Neuronal stem cell (in vitro differentiated cells): Measurements from ENCODE around the gene SLC2A1.

Experiments used
- DNase-seq: peaks from one replicate; pipeline ENCODE4 v3.0.0-alpha.2; 2013; ENCODE audit warnings: low spot score
- H2AFZ ChIP-seq: one replicate; pipeline ENCODE4 v1.6.1; 2013; ENCODE audit warnings: mild to moderate bottlenecking, low read length, inconsistent platforms
- H2AK5ac ChIP-seq: 2 replicates; pipeline ENCODE4 v1.6.1; 2013; ENCODE audit warnings: low read depth, mild to moderate bottlenecking, inconsistent platforms, low read length, moderate library complexity, mixed read lengths
- H2BK120ac ChIP-seq: 2 replicates; pipeline ENCODE4 v1.6.1; 2013; ENCODE audit warnings: low read depth, mild to moderate bottlenecking, inconsistent platforms, low read length, moderate library complexity, mixed read lengths
- H2BK12ac ChIP-seq: one replicate; pipeline ENCODE4 v1.6.1; 2013; ENCODE audit warnings: low read length, inconsistent platforms
- H2BK15ac ChIP-seq: 2 replicates; pipeline ENCODE4 v1.6.1; 2013; ENCODE audit warnings: mild to moderate bottlenecking, low read length, inconsistent platforms, mixed read lengths
- H2BK5ac ChIP-seq: one replicate; pipeline ENCODE4 v1.6.1; 2013; ENCODE audit warnings: inconsistent platforms, mild to moderate bottlenecking, low read length, moderate library complexity
- H3K14ac ChIP-seq: one replicate; pipeline ENCODE4 v1.6.1; 2013; ENCODE audit warnings: low read length, inconsistent platforms
- H3K18ac ChIP-seq: 2 replicates; pipeline ENCODE4 v1.6.1; 2013; ENCODE audit warnings: low read length, inconsistent platforms
- H3K23ac ChIP-seq: 2 replicates; pipeline ENCODE4 v1.6.1; 2013; ENCODE audit warnings: low read depth, mild to moderate bottlenecking, mixed read lengths, low read length, inconsistent platforms; ENCODE audit not compliant: poor library complexity
- H3K27ac ChIP-seq: replicated peaks from 3 replicates; pipeline ENCODE4 v1.5.1; 2013; ENCODE audit warnings: low read length, inconsistent platforms
- H3K27me3 ChIP-seq, 3 experiments: 2 replicates each; pipeline ENCODE4 v1.6.1; 2013; ENCODE audit warnings: low read length in 3 of 3, mild to moderate bottlenecking in 2 of 3, inconsistent platforms in 1 of 3, low read depth in 1 of 3, mixed read lengths in 1 of 3, moderate library complexity in 1 of 3; ENCODE audit not compliant: control insufficient read depth in 3 of 3, insufficient read depth in 3 of 3
- H3K36me3 ChIP-seq, 2 donors: replicated peaks in 1 of 2; 2 replicates each; pipeline ENCODE4 v1.6.1; 2013; ENCODE audit warnings: low read length in 2 of 2; ENCODE audit not compliant: control insufficient read depth in 2 of 2, insufficient read depth in 2 of 2
- H3K4ac ChIP-seq: 2 replicates; pipeline ENCODE4 v1.6.1; 2013; ENCODE audit warnings: inconsistent platforms, mild to moderate bottlenecking, low read length, moderate library complexity
- H3K4me1 ChIP-seq, 2 donors: 1 replicate in 1 of 2; 2 replicates in 1 of 2; pipeline ENCODE4 v1.6.1; 2013; ENCODE audit warnings: low read length in 2 of 2, low read depth in 1 of 2; ENCODE audit not compliant: control insufficient read depth in 2 of 2, insufficient read depth in 1 of 2
- H3K4me2 ChIP-seq: one replicate; pipeline ENCODE4 v1.6.1; 2013; ENCODE audit warnings: mild to moderate bottlenecking, low read length, inconsistent platforms; ENCODE audit not compliant: insufficient read depth, poor library complexity, severe bottlenecking
- H3K4me3 ChIP-seq, 2 donors: 2 replicates each; pipeline ENCODE4 v1.5.1; 2013; ENCODE audit warnings: low read length in 2 of 2, mild to moderate bottlenecking in 2 of 2, inconsistent platforms in 1 of 2, moderate library complexity in 1 of 2
- H3K79me1 ChIP-seq: one replicate; pipeline ENCODE4 v1.6.1; 2013; ENCODE audit warnings: low read depth, mild to moderate bottlenecking, inconsistent platforms, low read length, moderate library complexity
- H3K9ac ChIP-seq: one replicate; pipeline ENCODE4 v1.6.1; 2013; ENCODE audit warnings: mild to moderate bottlenecking, low read depth, low read length, inconsistent platforms; ENCODE audit not compliant: poor library complexity
- H3K9me3 ChIP-seq, 2 donors: replicated peaks in 1 of 2; 2 replicates each; pipeline versions ENCODE3 to v1.6.1; 2013; ENCODE audit warnings: low read length in 2 of 2, mild to moderate bottlenecking in 2 of 2, inconsistent platforms in 1 of 2, low read depth in 1 of 2, mixed read lengths in 1 of 2, moderate library complexity in 1 of 2; ENCODE audit not compliant: control insufficient read depth in 2 of 2, insufficient read depth in 1 of 2
- H4K8ac ChIP-seq: one replicate; pipeline ENCODE4 v1.6.1; 2013; ENCODE audit warnings: low read depth, mild to moderate bottlenecking, inconsistent platforms, low read length, moderate library complexity
- H4K91ac ChIP-seq: one replicate; pipeline ENCODE4 v1.6.1; 2013; ENCODE audit warnings: low read length, low read depth, mild to moderate bottlenecking, inconsistent platforms; ENCODE audit not compliant: poor library complexity
- whole genome bisulfite sequencing, 2 donors: extraction: QIAGEN DNeasy Blood & Tissue Kit; methylation state at CpG; one replicate each; pipeline ENCODE4 v1.1.7; 2013; ENCODE audit warnings: missing lambda C conversion rate in 2 of 2, mixed read lengths in 1 of 2; ENCODE audit not compliant: insufficient read length in 2 of 2, insufficient replicate concordance in 1 of 2; ENCODE audit errors: extremely low coverage in 2 of 2; 5-methylcytosine and 5-hydroxymethylcytosine counted together

SLC2A1 gene

GRCh38 chr1:42965378-42965777 is 6.7 kb upstream of the SLC2A1 start:
- Histone ChIP-seq H3K36me3 (no peaks in the 10 kb centered on the region), H2AFZ (no peak overlapping the region), H2AK5ac (no peak overlapping the region), H3K14ac (no peak overlapping the region), H2BK12ac (no peak overlapping the region), H4K8ac (no peak overlapping the region), H2BK120ac (no peak overlapping the region), H3K4ac (no peak overlapping the region), H3K23ac (no peak overlapping the region), H3K9ac (no peak overlapping the region), H3K4me2 (no peak overlapping the region), H2BK5ac (no peak overlapping the region), H3K27ac (no peak overlapping the region), H4K91ac (no peak overlapping the region), H3K9me3 (no peaks in the 10 kb centered on the region), H3K27me3 (no peaks in the 10 kb centered on the region), H3K79me1 (peaks cover 2% of the 10 kb centered on the region), H3K4me3 (no peak overlapping the region), H3K4me1 (peaks cover 34 to 36% of the 10 kb centered on the region in 2 donors), H2BK15ac (no peak overlapping the region), H3K18ac (no peak overlapping the region)
- DNase-seq, result no peak
- no CpG with 5 or more reads among the region's 1 CpG for WGBS, 2 donors

DNA sequence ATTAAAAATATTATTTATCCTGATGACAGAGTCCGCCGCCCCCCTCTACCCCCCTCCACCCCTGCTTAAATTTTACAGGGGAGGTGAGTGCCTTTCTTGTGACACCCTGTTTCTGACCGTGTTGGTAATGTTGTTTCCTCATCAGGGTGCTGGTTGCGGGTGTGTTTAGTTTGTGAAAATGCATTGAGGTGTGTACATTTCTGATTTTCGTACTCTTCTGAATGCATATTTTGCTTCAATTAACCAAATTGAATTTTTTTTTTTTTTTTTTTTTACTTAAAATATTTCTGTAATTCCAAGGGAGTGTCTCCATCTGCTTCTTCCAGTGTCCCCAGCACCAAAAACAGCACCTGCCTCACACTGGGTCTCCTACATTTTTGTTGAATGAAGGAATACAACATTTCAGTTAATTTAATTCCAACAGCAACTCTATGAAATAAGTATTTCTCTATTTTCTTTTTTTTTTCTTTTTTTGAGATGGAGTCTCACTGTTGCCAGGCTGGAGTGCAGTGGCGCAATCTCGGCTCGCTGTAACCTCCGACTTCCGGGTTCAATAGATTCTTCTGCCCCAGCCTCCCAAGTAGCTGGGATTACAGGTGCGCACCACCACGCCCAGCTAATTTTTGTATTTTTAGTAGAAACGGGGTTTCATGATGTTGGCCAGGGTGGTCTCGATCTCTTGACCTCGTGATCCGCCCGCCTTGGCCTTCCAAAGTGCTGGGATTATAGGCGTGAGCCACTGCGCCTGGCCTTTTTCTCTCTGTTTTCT is 5.6 kb upstream of the SLC2A1 start:
- Histone ChIP-seq H3K23ac (no peak overlapping the region), H3K79me1 (peaks cover 2% of the 10 kb centered on the region), H2BK120ac (no peak overlapping the region), H2AFZ (no peak overlapping the region), H3K4me3 (no peak overlapping the region), H3K4me1 (peaks cover 36 to 42% of the 10 kb centered on the region in 2 donors), H3K27me3 (no peaks in the 10 kb centered on the region), H2BK5ac (no peak overlapping the region), H3K27ac (no peak overlapping the region), H3K9me3 (no peaks in the 10 kb centered on the region), H3K4ac (no peak overlapping the region), H4K91ac (no peak overlapping the region), H3K14ac (no peak overlapping the region), H3K36me3 (no peaks in the 10 kb centered on the region), H2BK15ac (no peak overlapping the region), H2AK5ac (no peak overlapping the region), H3K18ac (no peak overlapping the region), H3K9ac (no peak overlapping the region), H3K4me2 (no peak overlapping the region), H2BK12ac (no peak overlapping the region), H4K8ac (no peak overlapping the region)
- WGBS, 2 donors, result no CpG with 5 or more reads among the region's 19 CpGs
- no peak for DNase-seq

DNA sequence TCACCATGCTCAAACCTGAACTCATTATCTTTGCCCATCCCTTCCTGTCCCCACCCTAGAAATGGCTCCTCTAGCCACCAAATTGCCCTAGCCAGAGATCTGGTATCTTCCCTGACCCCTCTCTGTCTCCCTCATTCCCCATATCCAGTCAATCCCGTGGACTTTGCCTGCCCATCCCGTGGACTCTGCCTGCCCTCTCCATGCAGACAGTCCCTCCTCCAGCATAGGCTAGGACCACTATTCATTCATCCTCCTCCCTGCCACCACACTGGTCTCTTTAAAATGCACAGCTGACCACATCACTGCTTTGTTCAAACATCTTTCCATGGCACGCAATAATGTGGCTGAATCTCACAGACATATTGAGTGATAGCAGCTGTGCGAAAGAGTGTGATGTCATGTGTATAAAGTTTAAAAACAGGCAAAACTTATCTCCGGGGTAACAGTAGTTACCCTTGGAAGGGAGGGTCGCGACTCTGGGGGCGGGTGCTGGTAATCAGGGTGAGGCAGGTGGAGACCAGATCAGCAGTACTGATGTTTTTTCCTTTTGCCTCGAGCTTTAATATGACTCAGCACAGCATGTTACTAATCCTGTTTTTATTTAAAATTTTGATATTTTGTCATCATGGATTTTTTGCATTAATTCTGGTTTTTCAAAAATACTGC is 4.8 kb upstream of the SLC2A1 start:
- H3K4ac ChIP-seq, result no peak overlapping the region
- no peak overlapping the region for H3K9ac ChIP-seq
- no peak overlapping the region for H2BK120ac ChIP-seq
- no CpG with 5 or more reads among the region's 9 CpGs for WGBS, 2 donors
- no peaks in the 10 kb centered on the region for H3K9me3 ChIP-seq
- no peak overlapping the region for H2BK12ac ChIP-seq
- H2AFZ ChIP-seq, result no peak overlapping the region
- no peak overlapping the region for H4K91ac ChIP-seq
- no peak overlapping the region for H3K14ac ChIP-seq
- peaks cover 2% of the 10 kb centered on the region for H3K79me1 ChIP-seq
- peak overlapping the region; percentile 35 for H3K27ac ChIP-seq
- no peak overlapping the region for H3K4me3 ChIP-seq
- H3K4me1 ChIP-seq, result peaks cover 36 to 42% of the 10 kb centered on the region in 2 donors
- no peak overlapping the region for H2BK15ac ChIP-seq
- no peak overlapping the region for H2BK5ac ChIP-seq
- no peak overlapping the region for H3K4me2 ChIP-seq
- H3K18ac ChIP-seq, result peak overlapping the region; percentile 88
- H3K23ac ChIP-seq, result no peak overlapping the region
- no peak for DNase-seq
- no peaks in the 10 kb centered on the region for H3K27me3 ChIP-seq
- H2AK5ac ChIP-seq, result peak overlapping the region; percentile 8
- no peak overlapping the region for H4K8ac ChIP-seq
- H3K36me3 ChIP-seq, result no peaks in the 10 kb centered on the region

- Histone ChIP-seq H3K27me3 (no peaks in the 10 kb centered on the region), H2BK120ac (no peak overlapping the region), H2AK5ac (peak overlapping the region; percentile 18), H3K36me3 (no peaks in the 10 kb centered on the region), H2BK15ac (peak overlapping the region; percentile 62), H3K18ac (peak overlapping the region; percentile 89), H3K4me1 (peaks cover 36 to 42% of the 10 kb centered on the region in 2 donors), H4K91ac (no peak overlapping the region), H3K4me2 (peak overlapping the region; percentile 19), H4K8ac (no peak overlapping the region), H3K9me3 (no peaks in the 10 kb centered on the region), H3K9ac (peak overlapping the region; percentile 53), H3K14ac (no peak overlapping the region), H2BK5ac (peak overlapping the region; percentile 56), H2AFZ (no peak overlapping the region), H3K4ac (peak overlapping the region; percentile 43), H2BK12ac (peak overlapping the region; percentile 47), H3K79me1 (peaks cover 2% of the 10 kb centered on the region), H3K4me3 (no peak overlapping the region), H3K23ac (no peak overlapping the region), H3K27ac (peak overlapping the region; percentile 65)
- WGBS, 2 donors, result no CpG with 5 or more reads among the region's 13 CpGs
- no peak for DNase-seq
Measured at GRCh38 chr1:42962641-42963377, 4.1 kb upstream of the SLC2A1 start.
